Measurements from ENCODE around the gene UBE2M.
A peak's percentile ranks its signal among the peaks of the same experiment; 100 is the strongest.
"Not testable (repeated sequence)": the region's sequence is repeated elsewhere in the genome, so short reads cannot be mapped to it uniquely, and the experiment has no call there.

Gene UBE2M

DNA sequence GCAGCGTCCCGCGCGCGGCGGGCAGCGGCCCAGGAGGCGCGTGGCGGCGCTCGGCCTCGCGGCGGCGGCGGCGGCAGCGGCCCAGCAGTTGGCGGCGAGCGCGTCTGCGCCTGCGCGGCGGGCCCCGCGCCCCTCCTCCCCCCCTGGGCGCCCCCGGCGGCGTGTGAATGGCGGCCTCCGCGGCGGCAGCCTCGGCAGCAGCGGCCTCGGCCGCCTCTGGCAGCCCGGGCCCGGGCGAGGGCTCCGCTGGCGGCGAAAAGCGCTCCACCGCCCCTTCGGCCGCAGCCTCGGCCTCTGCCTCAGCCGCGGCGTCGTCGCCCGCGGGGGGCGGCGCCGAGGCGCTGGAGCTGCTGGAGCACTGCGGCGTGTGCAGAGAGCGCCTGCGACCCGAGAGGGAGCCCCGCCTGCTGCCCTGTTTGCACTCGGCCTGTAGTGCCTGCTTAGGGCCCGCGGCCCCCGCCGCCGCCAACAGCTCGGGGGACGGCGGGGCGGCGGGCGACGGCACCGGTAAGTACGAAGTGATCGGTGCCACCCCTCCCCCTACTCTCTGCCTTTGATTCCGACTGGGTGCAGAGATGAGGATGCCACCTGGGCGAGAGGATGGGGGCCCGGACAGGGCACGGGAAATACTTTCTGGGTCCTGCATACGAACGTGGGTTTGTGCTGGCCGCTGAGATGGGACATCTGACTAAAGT, 13.7 kb downstream of the UBE2M start:
- Histone ChIP-seq H3K27me3 (ENCODE audit: control insufficient read depth, insufficient read depth, low read length) (peaks cover 13% of the 10 kb centered on the region), H3K4me3 (ENCODE audit: low read depth, low read length) (peak overlapping the region; percentile 97), H3K36me3 (ENCODE audit: control insufficient read depth, insufficient read depth, low read length) (peaks cover 44% of the 10 kb centered on the region), H3K27ac (ENCODE audit: low read depth, low read length) (peak overlapping the region; percentile 99), H3K4me1 (ENCODE audit: control insufficient read depth, insufficient read depth, low read length) (0 out of 2 replicates have a peak, but pooled peaks cover 5% of the 10 kb centered on the region), H3K9ac (ENCODE audit: low read depth, low read length) (peak overlapping the region; percentile 97), H3K9me3 (ENCODE audit: control insufficient read depth, insufficient read depth, low read length) (no peaks in the 10 kb centered on the region)

DNA sequence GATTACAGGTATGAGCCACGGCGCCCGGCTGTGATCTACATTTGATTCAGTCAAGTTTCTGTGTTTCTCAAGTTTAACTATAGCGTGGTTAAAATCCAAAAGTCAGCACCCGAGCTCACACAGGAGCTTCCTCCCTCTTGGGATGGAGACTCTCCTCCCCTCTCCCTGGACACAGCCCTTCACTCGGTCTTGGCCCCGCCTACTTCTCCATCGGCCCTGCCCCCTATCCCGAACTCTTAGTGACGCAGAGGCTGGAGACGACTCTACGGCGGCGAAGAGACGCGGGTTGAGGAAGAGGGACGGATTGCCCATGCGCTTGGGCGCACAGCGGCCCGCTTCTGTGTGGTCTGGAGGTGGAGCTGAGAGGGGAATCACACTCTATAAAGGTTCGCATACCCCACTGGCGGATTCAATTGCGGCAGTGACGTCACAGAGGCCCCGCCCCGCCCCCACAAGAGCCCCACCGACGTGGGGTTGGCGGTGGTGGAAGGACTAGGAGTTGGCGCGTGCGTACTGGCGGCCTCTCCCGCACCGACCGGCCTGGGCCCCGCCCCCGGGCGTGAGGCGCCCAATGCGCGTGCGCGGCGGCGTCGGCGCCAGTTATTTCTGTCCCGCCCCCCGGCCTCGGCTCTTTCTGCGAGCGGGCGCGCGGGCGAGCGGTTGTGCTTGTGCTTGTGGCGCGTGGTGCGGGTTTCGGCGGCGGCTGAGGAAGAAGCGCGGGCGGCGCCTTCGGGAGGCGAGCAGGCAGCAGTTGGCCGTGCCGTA, 14.4 kb downstream of the UBE2M start, which contains the start of gene TRIM28:
TRIM28 (plus strand) TSS at position 239 of the 765 bp plus-strand sequence. CDS start 694 bp downstream, outside the sequence.
- H3K9ac ChIP-seq (ENCODE audit: low read depth, low read length): peak within 1 kb of the TSS; percentile 97
- H3K4me1 ChIP-seq (ENCODE audit: control insufficient read depth, insufficient read depth, low read length): 0 out of 2 replicates have a peak, but pooled peaks cover 5% of the 10 kb centered on the region
- H3K4me3 ChIP-seq (ENCODE audit: low read depth, low read length): peak within 1 kb of the TSS; percentile 97
- peaks cover 16% of the 10 kb centered on the region for H3K27me3 ChIP-seq (ENCODE audit: control insufficient read depth, insufficient read depth, low read length)
- H3K9me3 ChIP-seq (ENCODE audit: control insufficient read depth, insufficient read depth, low read length): no peaks in the 10 kb centered on the region
- peak within 1 kb of the TSS; percentile 99 for H3K27ac ChIP-seq (ENCODE audit: low read depth, low read length)
- peaks cover 37% of the 10 kb centered on the region for H3K36me3 ChIP-seq (ENCODE audit: control insufficient read depth, insufficient read depth, low read length)

DNA sequence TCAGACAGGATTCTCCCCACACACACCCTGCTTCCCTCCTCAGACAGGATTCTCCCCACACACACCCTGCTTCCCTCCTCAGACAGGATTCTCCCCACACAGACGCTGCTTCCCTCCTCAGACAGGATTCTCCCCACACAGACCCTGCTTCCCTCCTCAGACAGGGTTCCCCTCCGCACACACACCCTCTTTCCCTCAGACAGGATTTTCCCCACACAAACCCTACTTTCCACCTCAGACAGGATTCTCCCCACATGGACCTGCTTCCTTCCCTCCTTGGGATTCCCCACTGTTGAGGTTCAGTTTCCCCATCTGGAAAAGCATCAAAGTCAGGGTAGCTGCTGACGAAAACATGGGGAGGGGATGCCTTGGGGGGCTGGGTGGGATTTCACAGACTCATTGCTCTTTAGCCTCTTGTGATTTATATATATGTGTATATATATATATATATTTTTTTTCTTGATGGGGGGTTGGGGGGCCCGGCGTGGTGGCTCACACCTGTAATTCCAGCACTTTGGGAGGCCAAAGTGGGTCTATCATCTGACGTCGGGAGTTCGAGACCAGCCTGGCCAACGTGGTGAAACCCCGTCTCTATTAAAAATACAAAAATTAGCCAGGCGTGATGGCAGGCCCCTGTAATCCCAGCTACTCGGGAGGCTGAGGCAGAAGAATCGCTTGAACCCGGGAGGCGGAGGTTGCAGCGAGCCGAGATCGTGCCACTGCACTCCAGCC, 15.6 kb downstream of the UBE2M start:
- H3K4me3 ChIP-seq (ENCODE audit: low read depth, low read length); H3K9ac ChIP-seq (ENCODE audit: low read depth, low read length); H3K4me1 ChIP-seq (ENCODE audit: control insufficient read depth, insufficient read depth, low read length); H3K9me3 ChIP-seq (ENCODE audit: control insufficient read depth, insufficient read depth, low read length); H3K27ac ChIP-seq (ENCODE audit: low read depth, low read length): not testable (repeated sequence)
- Histone ChIP-seq H3K36me3 (ENCODE audit: control insufficient read depth, insufficient read depth, low read length) (peaks cover 25% of the 10 kb centered on the region), H3K27me3 (ENCODE audit: control insufficient read depth, insufficient read depth, low read length) (peaks cover 16% of the 10 kb centered on the region)

DNA sequence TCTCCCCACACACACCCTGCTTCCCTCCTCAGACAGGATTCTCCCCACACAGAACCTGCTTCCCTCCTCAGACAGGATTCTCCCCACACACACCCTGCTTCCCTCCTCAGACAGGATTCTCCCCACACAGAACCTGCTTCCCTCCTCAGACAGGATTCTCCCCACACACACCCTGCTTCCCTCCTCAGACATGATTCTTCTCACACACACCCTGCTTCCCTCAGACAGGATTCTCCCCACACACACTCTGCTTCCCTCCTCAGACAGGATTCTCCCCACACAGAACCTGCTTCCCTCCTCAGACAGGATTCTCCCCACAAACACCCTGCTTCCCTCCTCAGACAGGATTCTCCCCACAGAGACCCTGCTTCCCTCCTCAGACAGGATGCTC, 19.2 kb downstream of the UBE2M start:
- not testable (repeated sequence) for H3K36me3 ChIP-seq (ENCODE audit: control insufficient read depth, insufficient read depth, low read length); H3K9me3 ChIP-seq (ENCODE audit: control insufficient read depth, insufficient read depth, low read length); H3K4me1 ChIP-seq (ENCODE audit: control insufficient read depth, insufficient read depth, low read length); H3K27ac ChIP-seq (ENCODE audit: low read depth, low read length); H3K9ac ChIP-seq (ENCODE audit: low read depth, low read length)
- peak overlapping the region; percentile 41; the same call in 1 of the 2 replicates for H3K4me3 ChIP-seq (ENCODE audit: low read depth, low read length)
- H3K27me3 ChIP-seq (ENCODE audit: control insufficient read depth, insufficient read depth, low read length): peaks cover 16% of the 10 kb centered on the region

DNA sequence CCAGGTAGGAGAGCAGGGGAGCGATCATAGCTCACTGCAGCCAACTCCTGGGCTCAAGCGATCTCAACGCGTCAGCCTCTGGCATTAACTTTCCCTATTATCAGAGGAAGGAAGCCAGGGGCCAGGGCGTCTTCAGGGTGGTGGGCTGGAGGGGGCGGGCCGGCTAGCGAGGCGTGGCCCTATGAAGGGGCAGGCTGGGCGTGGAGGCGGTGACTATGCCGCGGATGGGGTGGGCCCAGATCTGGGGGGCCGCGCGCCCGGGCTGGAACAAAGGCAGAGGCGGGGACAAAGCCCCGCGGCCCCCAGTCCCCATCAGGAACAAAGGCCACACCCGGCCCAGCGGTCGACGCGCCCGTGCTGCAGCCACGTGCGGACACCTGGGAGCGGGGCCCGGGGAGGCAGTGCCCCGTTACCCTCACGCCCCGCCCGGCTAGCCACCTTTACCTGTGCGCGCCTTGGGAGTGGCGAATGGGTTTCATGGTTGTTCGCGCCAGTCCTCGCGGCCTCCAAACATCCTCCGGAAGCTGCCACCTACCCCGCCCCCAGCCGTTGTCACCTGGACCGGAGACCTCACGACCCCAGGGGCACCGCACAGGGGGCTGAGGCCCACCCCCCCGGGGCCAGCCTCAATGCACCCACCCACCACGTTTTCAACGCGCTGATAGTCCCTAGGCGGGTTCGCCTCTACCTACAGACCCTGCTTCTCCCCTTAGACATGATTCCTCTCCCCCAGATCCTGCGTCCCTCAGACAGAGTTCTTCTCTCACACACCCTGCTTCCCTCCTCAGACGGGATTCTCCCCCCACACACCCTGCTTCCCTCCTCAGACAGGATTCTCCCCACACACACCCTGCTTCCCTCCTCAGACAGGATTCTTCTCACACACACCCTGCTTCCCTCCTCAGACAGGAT, 19.9 kb downstream of the UBE2M start:
- Histone ChIP-seq H3K9ac (ENCODE audit: low read depth, low read length) (peak overlapping the region; percentile 57), H3K27me3 (ENCODE audit: control insufficient read depth, insufficient read depth, low read length) (peaks cover 16% of the 10 kb centered on the region), H3K9me3 (ENCODE audit: control insufficient read depth, insufficient read depth, low read length) (no peaks in the 10 kb centered on the region), H3K27ac (ENCODE audit: low read depth, low read length) (peak overlapping the region; percentile 94), H3K4me1 (ENCODE audit: control insufficient read depth, insufficient read depth, low read length) (peaks cover 2% of the 10 kb centered on the region; the same call in 1 of the 2 replicates), H3K36me3 (ENCODE audit: control insufficient read depth, insufficient read depth, low read length) (no peaks in the 10 kb centered on the region), H3K4me3 (ENCODE audit: low read depth, low read length) (peak overlapping the region; percentile 41)

DNA sequence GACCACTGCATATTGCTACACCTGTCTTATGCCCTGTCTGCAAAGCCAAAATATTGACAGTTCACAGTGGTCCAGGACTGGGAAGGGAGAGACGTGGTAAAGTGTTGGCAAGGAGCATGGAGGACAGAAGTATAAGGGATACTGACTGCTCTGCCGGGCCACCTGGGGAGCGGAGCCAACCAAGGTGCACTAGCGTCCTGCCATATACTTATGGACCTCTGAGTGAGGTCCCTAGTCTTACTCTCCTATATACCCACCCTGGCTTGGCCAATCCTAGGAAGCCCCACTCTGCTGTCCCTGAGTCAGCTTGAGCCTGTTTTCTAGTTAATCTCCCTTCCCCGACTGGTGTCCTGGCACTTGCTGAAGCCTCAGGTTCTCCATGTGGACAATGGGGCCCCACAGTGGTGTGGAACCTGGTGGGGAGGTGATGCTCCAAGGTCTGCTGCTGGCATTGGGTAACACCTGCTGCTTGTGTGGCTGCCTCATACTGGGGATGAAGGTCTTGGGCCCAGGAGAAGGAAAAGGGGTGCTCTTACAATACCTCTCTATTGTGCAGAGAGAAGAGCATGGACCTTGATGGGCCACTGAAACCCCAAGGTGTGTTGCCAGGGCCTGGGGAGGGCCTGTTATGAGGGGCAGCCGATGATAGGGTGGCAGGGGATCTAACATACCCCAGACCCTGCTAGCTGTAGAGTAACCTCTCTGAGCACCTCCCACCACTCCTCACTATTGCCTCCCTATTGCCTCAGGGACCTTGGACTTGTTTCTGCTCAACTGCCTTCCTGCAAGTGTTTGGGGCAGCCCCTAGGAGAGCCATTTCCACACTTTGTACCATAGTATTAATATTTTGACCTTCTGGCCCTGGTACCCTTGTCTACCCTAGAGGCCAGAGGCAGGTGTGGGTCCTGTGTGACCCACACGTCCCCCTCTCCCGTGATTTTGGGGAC, 21.3 kb downstream of the UBE2M start:
- Histone ChIP-seq H3K4me1 (ENCODE audit: control insufficient read depth, insufficient read depth, low read length) (peaks cover 2% of the 10 kb centered on the region; the same call in 1 of the 2 replicates), H3K9ac (ENCODE audit: low read depth, low read length) (no peak overlapping the region), H3K9me3 (ENCODE audit: control insufficient read depth, insufficient read depth, low read length) (no peaks in the 10 kb centered on the region), H3K36me3 (ENCODE audit: control insufficient read depth, insufficient read depth, low read length) (no peaks in the 10 kb centered on the region), H3K4me3 (ENCODE audit: low read depth, low read length) (no peak overlapping the region), H3K27ac (ENCODE audit: low read depth, low read length) (no peak overlapping the region), H3K27me3 (ENCODE audit: control insufficient read depth, insufficient read depth, low read length) (peaks cover 9% of the 10 kb centered on the region)

DNA sequence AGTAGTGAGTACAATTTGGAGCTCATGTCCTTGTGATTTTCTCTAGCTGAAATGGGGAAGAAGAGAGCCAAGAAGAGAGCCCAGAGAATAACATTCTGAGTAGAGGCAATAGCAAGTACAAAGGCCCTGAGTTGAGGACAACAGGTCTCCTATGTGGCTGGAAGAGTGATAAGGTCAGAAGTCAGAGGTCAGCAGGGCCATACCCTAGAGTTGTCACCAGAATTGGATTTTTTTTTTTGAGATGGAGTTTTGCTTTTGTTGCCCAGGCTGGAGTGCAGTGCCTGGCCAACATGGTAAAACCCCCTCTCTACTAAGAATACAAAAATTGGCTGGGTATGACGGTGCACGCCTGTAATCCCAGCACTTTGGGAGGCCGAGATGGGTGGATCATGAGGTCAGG, 22.6 kb downstream of the UBE2M start:
- peaks cover 2% of the 10 kb centered on the region; the same call in 1 of the 2 replicates for H3K4me1 ChIP-seq (ENCODE audit: control insufficient read depth, insufficient read depth, low read length)
- H3K9me3 ChIP-seq (ENCODE audit: control insufficient read depth, insufficient read depth, low read length): no peaks in the 10 kb centered on the region
- H3K36me3 ChIP-seq (ENCODE audit: control insufficient read depth, insufficient read depth, low read length): no peaks in the 10 kb centered on the region
- no peak overlapping the region for H3K4me3 ChIP-seq (ENCODE audit: low read depth, low read length)
- H3K27ac ChIP-seq (ENCODE audit: low read depth, low read length): no peak overlapping the region
- H3K27me3 ChIP-seq (ENCODE audit: control insufficient read depth, insufficient read depth, low read length): peaks cover 12% of the 10 kb centered on the region; the same call in 1 of the 2 replicates
- H3K9ac ChIP-seq (ENCODE audit: low read depth, low read length): no peak overlapping the region

DNA sequence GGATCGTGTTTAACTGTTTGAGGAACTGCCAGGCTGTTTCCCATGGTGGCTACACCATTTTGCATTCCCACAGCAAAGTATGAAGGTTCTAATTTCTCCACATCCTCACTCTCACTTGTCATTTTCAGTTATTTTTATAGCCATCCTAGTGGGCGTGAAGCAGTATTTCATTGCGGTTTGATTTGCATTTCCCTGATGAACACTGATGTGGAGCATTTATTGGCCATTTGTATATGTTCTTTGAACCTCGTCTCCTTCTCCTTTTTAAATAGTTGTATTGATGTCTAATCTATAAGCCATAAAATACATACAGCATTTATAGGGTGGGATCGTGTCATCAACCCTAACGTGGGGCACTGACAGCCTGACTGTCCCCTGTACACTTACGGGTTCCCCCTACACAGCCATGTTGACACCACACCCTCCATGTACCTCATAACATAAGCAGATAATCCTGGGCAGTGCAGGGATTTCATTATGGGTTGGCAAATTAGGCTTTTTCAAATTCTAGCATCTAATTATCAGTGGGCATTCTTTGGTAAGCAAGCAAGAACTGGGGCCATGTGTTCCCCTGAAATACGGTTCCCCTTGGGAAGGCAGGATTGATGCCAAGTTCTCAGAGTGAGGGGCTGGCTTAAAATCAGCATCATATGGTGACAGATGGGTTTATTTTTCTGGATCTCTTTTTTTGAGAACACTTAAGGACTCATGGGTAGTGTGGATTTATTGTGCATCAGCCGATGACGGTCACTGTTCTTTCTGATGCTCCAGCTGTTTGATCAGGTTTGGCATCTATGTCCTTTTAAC, 27.2 kb downstream of the UBE2M start:
- no peak overlapping the region for H3K9ac ChIP-seq (ENCODE audit: low read depth, low read length)
- H3K4me3 ChIP-seq (ENCODE audit: low read depth, low read length): no peak overlapping the region
- no peaks in the 10 kb centered on the region for H3K9me3 ChIP-seq (ENCODE audit: control insufficient read depth, insufficient read depth, low read length)
- H3K27me3 ChIP-seq (ENCODE audit: control insufficient read depth, insufficient read depth, low read length): peaks cover 5% of the 10 kb centered on the region; the same call in 1 of the 2 replicates
- H3K36me3 ChIP-seq (ENCODE audit: control insufficient read depth, insufficient read depth, low read length): no peaks in the 10 kb centered on the region
- no peaks in the 10 kb centered on the region for H3K4me1 ChIP-seq (ENCODE audit: control insufficient read depth, insufficient read depth, low read length)
- H3K27ac ChIP-seq (ENCODE audit: low read depth, low read length): no peak overlapping the region

DNA sequence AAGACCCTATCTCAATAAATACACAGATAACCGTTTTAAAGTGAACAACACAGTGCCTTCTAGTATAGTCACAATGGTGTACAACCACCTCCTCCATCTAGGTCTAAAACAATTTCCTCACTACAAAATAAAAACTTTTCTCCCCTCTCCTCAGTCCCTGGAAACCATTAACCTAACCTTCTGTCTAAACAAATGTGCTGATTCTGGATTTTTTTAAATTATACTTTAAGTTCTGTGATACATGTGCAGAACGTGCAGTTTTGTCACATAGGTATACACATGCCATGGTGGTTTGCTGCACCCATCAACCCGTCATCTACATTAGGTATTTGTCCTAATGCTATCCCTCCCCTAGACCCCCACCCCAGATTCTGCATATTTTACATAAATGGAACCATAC, 29.0 kb downstream of the UBE2M start:
- Histone ChIP-seq H3K27ac (ENCODE audit: low read depth, low read length) (no peak overlapping the region), H3K9ac (ENCODE audit: low read depth, low read length) (no peak overlapping the region), H3K4me3 (ENCODE audit: low read depth, low read length) (no peak overlapping the region), H3K27me3 (ENCODE audit: control insufficient read depth, insufficient read depth, low read length) (peaks cover 5% of the 10 kb centered on the region; the same call in 1 of the 2 replicates), H3K9me3 (ENCODE audit: control insufficient read depth, insufficient read depth, low read length) (no peaks in the 10 kb centered on the region), H3K4me1 (ENCODE audit: control insufficient read depth, insufficient read depth, low read length) (peaks cover 9% of the 10 kb centered on the region; the same call in 1 of the 2 replicates), H3K36me3 (ENCODE audit: control insufficient read depth, insufficient read depth, low read length) (no peaks in the 10 kb centered on the region)
